Measurements from ENCODE around the gene TMEM52. TPM values are rescaled to one million over a fixed set of nuclear protein-coding genes. Genes with fewer than 3 reads are reported as not detected.

The TMEM52 gene
- total and polyA plus RNA-seq, 2 experiments from 2014 or later = 4.2 to 7.1 TPM

DNA sequence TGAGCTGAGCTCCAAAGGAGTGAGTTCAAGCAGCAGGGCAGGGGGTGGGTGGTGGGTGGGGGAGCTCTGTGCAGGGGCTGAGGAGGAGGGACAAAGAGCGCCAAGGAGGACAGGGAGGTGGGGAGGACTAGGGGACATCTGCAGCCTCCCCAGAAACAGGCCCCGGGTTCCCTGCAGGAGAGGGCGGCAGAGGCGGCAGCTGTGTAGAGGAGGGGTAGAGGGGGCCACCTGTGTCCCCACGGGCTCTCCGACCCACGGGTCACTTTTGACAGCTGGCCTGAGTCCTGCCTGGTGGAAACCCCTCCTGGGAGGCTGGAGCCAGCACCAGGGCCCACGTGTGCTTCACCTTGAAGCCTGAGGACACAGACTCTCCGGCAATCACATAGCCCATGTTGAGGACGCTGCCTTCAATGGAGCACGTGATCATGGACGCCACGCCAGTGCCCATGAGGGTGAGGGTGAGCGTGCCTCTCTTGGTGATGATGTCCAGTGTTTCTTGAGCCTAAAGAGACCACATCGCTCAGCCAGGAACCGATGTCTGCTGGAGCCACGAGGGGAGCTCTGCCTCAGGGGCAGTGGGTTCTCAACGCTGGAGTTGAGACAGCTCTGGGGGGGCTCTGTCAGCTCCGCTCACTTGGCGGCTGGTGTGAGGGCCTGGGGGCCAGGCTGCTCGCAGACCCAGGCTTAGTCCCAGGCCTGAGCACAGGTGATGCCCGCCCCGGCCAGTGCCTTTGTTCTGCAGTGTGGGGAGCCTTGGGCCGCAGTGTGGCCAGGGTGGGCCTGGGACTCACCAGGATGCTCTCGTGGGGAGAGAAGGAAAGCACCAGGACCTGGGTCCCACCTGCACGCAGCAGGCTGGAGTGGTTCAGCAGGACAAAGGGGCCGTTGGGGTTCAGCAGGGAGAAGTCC lies 6.6 kb upstream of the TMEM52 start:
- Histone ChIP-seq H3K4me3 (no peak overlapping the region), H3K27me3 (no peaks in the 10 kb centered on the region), H3K36me3 (no peaks in the 10 kb centered on the region), H3K27ac (no peak overlapping the region), H3K9me3 (ENCODE audit: low read depth) (no peaks in the 10 kb centered on the region), H3K4me1 (ENCODE audit: low read depth) (peaks cover 2% of the 10 kb centered on the region)
- DNase-seq (ENCODE audit: low read depth in 1 of 2, low spot score in 1 of 2) = no peak
- TF ChIP-seq, protein P1, sequence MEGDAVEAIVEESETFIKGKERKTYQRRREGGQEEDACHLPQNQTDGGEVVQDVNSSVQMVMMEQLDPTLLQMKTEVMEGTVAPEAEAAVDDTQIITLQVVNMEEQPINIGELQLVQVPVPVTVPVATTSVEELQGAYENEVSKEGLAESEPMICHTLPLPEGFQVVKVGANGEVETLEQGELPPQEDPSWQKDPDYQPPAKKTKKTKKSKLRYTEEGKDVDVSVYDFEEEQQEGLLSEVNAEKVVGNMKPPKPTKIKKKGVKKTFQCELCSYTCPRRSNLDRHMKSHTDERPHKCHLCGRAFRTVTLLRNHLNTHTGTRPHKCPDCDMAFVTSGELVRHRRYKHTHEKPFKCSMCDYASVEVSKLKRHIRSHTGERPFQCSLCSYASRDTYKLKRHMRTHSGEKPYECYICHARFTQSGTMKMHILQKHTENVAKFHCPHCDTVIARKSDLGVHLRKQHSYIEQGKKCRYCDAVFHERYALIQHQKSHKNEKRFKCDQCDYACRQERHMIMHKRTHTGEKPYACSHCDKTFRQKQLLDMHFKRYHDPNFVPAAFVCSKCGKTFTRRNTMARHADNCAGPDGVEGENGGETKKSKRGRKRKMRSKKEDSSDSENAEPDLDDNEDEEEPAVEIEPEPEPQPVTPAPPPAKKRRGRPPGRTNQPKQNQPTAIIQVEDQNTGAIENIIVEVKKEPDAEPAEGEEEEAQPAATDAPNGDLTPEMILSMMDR (IDR thresholded peaks at IDR 0.05; ENCODE audit: low read depth, low read length) = no peak

DNA sequence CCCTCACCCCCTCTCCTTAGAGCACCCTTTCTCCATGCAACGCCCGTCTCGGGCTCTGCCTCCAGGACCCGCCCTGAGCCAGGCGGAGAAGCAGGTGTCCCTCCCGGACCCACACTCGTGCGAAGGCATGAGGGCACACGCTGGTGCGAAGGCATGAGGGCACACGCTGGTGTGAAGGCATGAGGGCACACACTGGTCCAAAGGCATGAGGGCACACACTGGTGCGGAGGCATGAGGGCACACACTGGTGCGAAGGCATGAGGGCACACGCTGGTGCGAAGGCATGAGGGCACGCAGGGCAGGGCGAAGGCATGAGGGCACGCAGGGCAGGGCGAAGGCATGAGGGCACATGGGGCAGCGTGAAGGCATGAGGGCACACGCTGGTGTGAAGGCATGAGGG lies 5.8 kb upstream of the TMEM52 start:
- Histone ChIP-seq H3K9me3 (ENCODE audit: low read depth) (no peaks in the 10 kb centered on the region), H3K36me3 (no peaks in the 10 kb centered on the region), H3K4me1 (ENCODE audit: low read depth) (peaks cover 2% of the 10 kb centered on the region), H3K27me3 (no peaks in the 10 kb centered on the region), H3K27ac (no peak overlapping the region), H3K4me3 (no peak overlapping the region)
- TF ChIP-seq, protein P1 (IDR thresholded peaks at IDR 0.05; ENCODE audit: low read depth, low read length) = no peak
- no peak for DNase-seq (ENCODE audit: low read depth in 1 of 2, low spot score in 1 of 2)

DNA sequence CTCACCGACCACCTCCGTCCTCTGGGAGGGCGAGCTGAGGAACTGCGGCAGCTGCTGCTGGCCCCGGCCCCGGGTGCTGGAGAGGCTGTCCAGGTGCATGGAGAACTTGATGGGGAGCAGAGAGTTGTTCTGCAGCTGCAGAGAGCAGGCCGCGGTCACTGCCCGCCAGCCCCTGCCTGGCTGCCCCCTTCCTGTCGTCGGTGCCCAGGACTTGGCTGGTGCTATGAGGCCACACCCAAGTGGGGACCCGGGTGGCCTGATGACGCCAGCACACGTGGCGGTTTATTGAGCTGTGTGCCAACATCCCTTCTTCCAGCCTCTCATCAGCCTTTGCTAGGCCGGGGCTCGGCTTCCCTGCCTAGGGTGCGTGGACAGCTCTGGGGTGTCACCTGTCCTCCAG lies 5.3 kb upstream of the TMEM52 start:
- TF ChIP-seq, protein P1 (IDR thresholded peaks at IDR 0.05; ENCODE audit: low read depth, low read length) = no peak
- Histone ChIP-seq H3K4me3 (no peak overlapping the region), H3K27ac (no peak overlapping the region), H3K4me1 (ENCODE audit: low read depth) (peaks cover 2% of the 10 kb centered on the region), H3K36me3 (no peaks in the 10 kb centered on the region), H3K27me3 (no peaks in the 10 kb centered on the region), H3K9me3 (ENCODE audit: low read depth) (no peaks in the 10 kb centered on the region)
- DNase-seq (ENCODE audit: low read depth in 1 of 2, low spot score in 1 of 2) = no peak

DNA sequence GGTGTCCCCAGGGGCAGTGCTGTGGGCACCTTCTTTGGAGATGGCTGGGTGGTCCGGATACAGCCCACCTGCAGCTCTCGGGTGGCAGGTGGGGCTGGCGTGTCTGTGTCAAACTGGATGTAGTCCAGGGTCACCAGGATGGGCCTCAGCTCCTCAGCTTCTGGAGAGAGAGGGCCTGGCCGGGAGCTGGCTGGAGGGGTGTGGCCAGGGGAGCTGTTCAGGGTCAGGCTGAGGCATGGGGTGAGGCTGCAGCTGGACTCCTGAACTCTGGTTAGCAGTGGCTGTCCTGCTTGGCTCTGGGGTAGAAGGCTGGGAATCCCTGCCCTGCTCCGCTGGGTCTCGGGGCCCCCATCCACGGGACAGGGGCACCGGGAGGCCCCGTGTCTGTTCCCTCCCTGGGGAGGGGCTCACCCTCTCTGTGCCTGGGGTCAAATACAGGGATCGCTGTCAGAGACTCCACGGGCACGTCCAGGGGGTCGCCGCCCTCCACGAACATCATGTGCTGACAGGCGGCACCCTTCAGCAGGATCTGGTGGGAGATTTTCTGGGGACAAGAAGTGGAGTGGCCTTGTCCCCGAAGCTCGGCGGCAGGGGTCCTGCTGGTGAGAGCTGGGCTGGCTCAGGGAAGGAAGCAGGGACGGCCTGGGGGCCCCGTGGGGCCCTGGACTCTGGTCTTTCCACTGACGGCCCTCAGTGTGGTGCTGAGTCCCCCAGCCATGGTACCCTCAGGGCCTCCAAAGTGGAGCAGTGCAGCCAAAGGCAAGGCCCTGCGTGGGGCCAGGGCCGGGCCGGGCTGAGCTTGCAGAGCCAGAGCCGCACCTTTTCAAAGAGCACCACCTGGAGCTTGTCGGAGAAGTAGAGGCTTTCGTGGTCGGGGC lies 4.1 kb upstream of the TMEM52 start:
- peak in 1 of 2 donors; percentile 41 for DNase-seq (ENCODE audit: low read depth in 1 of 2, low spot score in 1 of 2)
- Histone ChIP-seq H3K27me3 (no peaks in the 10 kb centered on the region), H3K36me3 (no peaks in the 10 kb centered on the region), H3K9me3 (ENCODE audit: low read depth) (no peaks in the 10 kb centered on the region), H3K4me1 (ENCODE audit: low read depth) (peaks cover 2% of the 10 kb centered on the region), H3K4me3 (no peak overlapping the region), H3K27ac (no peak overlapping the region)
- TF ChIP-seq, protein P1 (IDR thresholded peaks at IDR 0.05; ENCODE audit: low read depth, low read length) = no peak

DNA sequence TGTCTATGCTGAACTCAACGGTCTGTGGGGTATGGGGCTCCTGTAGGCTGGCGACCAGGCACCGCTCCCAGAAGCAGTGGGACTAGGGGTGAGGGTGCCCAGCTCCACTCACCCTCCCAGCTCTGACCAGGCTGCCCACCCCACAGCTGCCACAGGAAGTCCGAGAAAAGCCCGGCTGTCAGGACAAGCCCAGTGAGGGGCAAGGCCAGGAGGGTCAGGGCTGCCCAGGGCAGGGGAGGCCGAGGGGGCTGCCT lies 3.5 kb upstream of the TMEM52 start:
- Histone ChIP-seq H3K36me3 (no peaks in the 10 kb centered on the region), H3K27ac (no peak overlapping the region), H3K27me3 (no peaks in the 10 kb centered on the region), H3K4me3 (no peak overlapping the region), H3K9me3 (ENCODE audit: low read depth) (no peaks in the 10 kb centered on the region), H3K4me1 (ENCODE audit: low read depth) (peaks cover 2% of the 10 kb centered on the region)
- no peak for DNase-seq (ENCODE audit: low read depth in 1 of 2, low spot score in 1 of 2)
- TF ChIP-seq, protein P1 (IDR thresholded peaks at IDR 0.05; ENCODE audit: low read depth, low read length) = no peak

Data from cardiac muscle cell (in vitro differentiated cells and primary cell).